ENCODE results near the gene ZNF185.

DNA sequence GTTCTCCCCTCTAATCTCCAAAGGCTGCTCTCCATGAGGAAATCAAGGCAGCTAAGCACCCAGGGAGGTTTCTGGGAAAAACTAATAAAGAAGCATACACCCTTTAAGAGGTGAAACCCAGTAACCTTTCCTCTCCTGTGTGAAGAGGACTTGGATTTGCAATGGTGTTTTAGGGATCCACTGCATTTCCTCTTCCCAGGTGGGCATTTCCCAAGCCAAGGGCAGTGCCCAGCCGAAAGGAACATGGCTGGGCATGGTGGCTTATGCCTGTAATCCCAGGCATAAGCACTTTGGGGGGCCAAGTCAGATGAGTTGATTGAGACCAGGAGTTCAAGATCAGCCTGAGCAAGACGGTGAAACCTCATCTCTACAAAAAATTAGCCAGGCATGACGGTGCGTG lies 5.4 kb upstream of the ZNF185 start:
- TF ChIP-seq, protein P1, sequence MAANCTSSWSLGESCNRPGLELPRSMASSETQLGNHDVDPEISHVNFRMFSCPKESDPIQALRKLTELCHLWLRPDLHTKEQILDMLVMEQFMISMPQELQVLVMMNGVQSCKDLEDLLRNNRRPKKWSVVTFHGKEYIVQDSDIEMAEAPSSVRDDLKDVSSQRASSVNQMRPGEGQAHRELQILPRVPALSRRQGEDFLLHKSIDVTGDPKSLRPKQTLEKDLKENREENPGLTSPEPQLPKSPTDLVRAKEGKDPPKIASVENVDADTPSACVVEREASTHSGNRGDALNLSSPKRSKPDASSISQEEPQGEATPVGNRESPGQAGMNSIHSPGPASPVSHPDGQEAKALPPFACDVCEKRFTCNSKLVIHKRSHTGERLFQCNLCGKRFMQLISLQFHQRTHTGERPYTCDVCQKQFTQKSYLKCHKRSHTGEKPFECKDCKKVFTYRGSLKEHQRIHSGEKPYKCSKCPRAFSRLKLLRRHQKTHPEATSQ (tag by site-specific recombination; IDR thresholded peaks at IDR 0.05): no peak
- TF ChIP-seq, protein P2, sequence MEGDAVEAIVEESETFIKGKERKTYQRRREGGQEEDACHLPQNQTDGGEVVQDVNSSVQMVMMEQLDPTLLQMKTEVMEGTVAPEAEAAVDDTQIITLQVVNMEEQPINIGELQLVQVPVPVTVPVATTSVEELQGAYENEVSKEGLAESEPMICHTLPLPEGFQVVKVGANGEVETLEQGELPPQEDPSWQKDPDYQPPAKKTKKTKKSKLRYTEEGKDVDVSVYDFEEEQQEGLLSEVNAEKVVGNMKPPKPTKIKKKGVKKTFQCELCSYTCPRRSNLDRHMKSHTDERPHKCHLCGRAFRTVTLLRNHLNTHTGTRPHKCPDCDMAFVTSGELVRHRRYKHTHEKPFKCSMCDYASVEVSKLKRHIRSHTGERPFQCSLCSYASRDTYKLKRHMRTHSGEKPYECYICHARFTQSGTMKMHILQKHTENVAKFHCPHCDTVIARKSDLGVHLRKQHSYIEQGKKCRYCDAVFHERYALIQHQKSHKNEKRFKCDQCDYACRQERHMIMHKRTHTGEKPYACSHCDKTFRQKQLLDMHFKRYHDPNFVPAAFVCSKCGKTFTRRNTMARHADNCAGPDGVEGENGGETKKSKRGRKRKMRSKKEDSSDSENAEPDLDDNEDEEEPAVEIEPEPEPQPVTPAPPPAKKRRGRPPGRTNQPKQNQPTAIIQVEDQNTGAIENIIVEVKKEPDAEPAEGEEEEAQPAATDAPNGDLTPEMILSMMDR (tag by site-specific recombination; IDR thresholded peaks at IDR 0.05): no peak
- TF ChIP-seq, protein P3, sequence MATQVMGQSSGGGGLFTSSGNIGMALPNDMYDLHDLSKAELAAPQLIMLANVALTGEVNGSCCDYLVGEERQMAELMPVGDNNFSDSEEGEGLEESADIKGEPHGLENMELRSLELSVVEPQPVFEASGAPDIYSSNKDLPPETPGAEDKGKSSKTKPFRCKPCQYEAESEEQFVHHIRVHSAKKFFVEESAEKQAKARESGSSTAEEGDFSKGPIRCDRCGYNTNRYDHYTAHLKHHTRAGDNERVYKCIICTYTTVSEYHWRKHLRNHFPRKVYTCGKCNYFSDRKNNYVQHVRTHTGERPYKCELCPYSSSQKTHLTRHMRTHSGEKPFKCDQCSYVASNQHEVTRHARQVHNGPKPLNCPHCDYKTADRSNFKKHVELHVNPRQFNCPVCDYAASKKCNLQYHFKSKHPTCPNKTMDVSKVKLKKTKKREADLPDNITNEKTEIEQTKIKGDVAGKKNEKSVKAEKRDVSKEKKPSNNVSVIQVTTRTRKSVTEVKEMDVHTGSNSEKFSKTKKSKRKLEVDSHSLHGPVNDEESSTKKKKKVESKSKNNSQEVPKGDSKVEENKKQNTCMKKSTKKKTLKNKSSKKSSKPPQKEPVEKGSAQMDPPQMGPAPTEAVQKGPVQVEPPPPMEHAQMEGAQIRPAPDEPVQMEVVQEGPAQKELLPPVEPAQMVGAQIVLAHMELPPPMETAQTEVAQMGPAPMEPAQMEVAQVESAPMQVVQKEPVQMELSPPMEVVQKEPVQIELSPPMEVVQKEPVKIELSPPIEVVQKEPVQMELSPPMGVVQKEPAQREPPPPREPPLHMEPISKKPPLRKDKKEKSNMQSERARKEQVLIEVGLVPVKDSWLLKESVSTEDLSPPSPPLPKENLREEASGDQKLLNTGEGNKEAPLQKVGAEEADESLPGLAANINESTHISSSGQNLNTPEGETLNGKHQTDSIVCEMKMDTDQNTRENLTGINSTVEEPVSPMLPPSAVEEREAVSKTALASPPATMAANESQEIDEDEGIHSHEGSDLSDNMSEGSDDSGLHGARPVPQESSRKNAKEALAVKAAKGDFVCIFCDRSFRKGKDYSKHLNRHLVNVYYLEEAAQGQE (tag by site-specific recombination; IDR thresholded peaks at IDR 0.05): no peak
- TF ChIP-seq ZNF776 (tag by site-specific recombination; IDR thresholded peaks at IDR 0.05; ENCODE audit: borderline replicate concordance) (no peak), ZBTB21 (tag by site-specific recombination; IDR thresholded peaks at IDR 0.05) (no peak)
